Lower lobe of right lung (tissue), 2 donors: ENCODE measurements around the gene DRAP1. TPM values are rescaled to one million over a fixed set of nuclear protein-coding genes. Genes with fewer than 3 reads are reported as not detected.

ENCODE experiments used
- ATAC-seq, 2 donors: fragments of 200-7000 bp; cut with Tn5 transposase; one replicate each; pipeline ENCODE4 v1.9.1; 2020 to 2022; ENCODE audit warnings: mild to moderate bottlenecking in 2 of 2, moderate library complexity in 2 of 2
- DNase-seq: peaks from one replicate; pipeline ENCODE4 v3.0.0-alpha.2; 2020
- H3K27ac ChIP-seq: fragments of 200-600 bp; one replicate; pipeline ENCODE4 v1.8.0; 2022
- H3K27me3 ChIP-seq: fragments of 200-600 bp; one replicate; pipeline ENCODE4 v1.8.0; 2022; ENCODE audit warnings: low read depth
- H3K36me3 ChIP-seq: fragments of 200-600 bp; one replicate; pipeline ENCODE4 v1.8.0; 2022; ENCODE audit warnings: mild to moderate bottlenecking
- H3K4me1 ChIP-seq: fragments of 200-600 bp; one replicate; pipeline ENCODE4 v1.8.0; 2022
- H3K4me3 ChIP-seq: fragments of 200-600 bp; one replicate; pipeline ENCODE4 v1.8.0; 2022; ENCODE audit warnings: mild to moderate bottlenecking
- H3K9me3 ChIP-seq: fragments of 200-600 bp; one replicate; pipeline ENCODE4 v1.8.0; 2022
- intact Hi-C: fragments of 100-400 bp; cut with DNase I; formaldehyde crosslinking; loops from one replicate; pipeline ENCODE4 v1.11.0; 2022
- long read RNA-seq: library from polyadenylated mRNA; unstranded; transcript quantifications from one replicate; pipeline ENCODE4 v2.0.0, GENCODE V29; 2021
- total RNA-seq: library from RNA; stranded (reverse); fragmentation: NEBNext Ultra II Directional; extraction: Animal tissue kit (Norgen Biotek cat#: 25700); gene quantifications from one replicate; pipeline ENCODE4 v1.2.1, GENCODE V29; 2021
- TF ChIP-seq, protein P1 (sequence below): fragments of 200-600 bp; IDR thresholded peaks from one replicate; pipeline ENCODE4 v1.8.0; 2022; ENCODE audit warnings: antibody characterized with exemption, mild to moderate bottlenecking
- donor health status: DM: no; HTN: yes; CAD: no; lungs with severe emphysema.

DRAP1 gene, protein sequence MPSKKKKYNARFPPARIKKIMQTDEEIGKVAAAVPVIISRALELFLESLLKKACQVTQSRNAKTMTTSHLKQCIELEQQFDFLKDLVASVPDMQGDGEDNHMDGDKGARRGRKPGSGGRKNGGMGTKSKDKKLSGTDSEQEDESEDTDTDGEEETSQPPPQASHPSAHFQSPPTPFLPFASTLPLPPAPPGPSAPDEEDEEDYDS
- total RNA-seq: 63.3 TPM
- long read RNA-seq, transcript DRAP1-201 (7 exons, 989 nt): major isoform, 96 of 108 reads
- long read RNA-seq, partial matches to known transcripts: 3 of 108 reads
- long read RNA-seq, other reads (novel, unspliced or antisense): 3 of 108 reads

DNA sequence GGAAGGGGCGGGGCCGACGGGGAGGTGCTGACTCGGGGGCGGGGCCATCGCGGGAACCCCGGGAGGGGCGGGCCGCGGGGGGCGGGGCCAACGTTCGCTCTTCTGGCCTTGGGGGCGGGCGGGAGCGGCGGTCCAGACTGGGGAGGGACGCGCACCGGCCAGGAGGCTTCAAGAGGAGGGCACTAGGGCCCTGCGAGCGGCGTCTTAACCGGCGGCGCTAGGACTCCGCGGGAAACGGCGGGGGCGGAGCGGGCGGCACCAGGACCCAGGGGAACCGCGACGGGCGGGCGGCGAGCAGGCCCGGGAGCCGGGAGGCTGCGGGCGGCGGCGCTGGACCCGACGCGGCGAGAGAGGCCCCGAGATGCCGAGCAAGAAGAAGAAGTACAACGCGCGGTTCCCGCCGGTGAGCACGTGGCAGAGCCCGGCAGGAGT, at the start of gene DRAP1:
Gene DRAP1, plus strand, starts transcription at position 286 of the 432 bp plus-strand sequence. Its CDS starts 76 bp downstream, at position 362.
- Histone ChIP-seq H3K4me3 (peak within 1 kb of the TSS; percentile 99), H3K4me1 (peaks cover 51% of the 10 kb centered on the region), H3K9me3 (no peaks in the 10 kb centered on the region), H3K27me3 (no peaks in the 10 kb centered on the region), H3K27ac (peak within 1 kb of the TSS; percentile 97), H3K36me3 (peaks cover 28% of the 10 kb centered on the region)
- DNase-seq (peak; percentile 100), ATAC-seq (peak; percentile 94 to 96)
- intact Hi-C loops: no loop called here
- TF ChIP-seq, protein P1, sequence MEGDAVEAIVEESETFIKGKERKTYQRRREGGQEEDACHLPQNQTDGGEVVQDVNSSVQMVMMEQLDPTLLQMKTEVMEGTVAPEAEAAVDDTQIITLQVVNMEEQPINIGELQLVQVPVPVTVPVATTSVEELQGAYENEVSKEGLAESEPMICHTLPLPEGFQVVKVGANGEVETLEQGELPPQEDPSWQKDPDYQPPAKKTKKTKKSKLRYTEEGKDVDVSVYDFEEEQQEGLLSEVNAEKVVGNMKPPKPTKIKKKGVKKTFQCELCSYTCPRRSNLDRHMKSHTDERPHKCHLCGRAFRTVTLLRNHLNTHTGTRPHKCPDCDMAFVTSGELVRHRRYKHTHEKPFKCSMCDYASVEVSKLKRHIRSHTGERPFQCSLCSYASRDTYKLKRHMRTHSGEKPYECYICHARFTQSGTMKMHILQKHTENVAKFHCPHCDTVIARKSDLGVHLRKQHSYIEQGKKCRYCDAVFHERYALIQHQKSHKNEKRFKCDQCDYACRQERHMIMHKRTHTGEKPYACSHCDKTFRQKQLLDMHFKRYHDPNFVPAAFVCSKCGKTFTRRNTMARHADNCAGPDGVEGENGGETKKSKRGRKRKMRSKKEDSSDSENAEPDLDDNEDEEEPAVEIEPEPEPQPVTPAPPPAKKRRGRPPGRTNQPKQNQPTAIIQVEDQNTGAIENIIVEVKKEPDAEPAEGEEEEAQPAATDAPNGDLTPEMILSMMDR: peak; percentile 11

DNA sequence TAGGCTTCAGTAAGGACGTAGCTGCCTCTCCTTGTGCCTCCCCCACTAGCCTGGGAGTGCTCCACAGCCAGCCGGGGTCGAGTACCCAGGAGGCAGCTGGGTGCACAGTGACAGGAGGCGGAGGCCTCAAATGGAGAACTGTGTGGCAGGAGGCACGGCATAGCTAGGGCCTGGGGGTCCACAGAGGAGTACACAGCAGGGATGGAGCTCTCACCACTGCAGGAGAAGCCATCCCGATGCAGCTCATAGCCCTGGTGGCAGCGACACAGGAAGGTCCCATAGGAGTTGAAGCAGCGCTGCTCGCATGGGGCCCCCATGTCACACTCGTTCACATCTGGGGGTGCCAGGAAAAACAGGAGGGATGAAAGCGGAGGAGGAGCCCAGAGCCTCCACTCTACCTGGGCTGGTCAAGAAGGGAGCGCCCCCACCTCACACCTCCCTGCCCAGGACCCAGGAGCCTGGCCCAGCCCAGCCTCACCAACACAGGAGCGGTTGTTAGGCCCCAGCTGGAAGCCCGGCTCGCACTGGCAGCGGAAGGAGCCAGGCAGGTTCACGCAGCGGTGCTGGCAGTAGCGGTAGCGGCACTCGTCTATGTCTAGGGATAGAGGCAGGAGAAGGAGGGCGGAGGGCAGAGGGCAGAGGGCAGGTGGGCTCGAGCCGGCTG, 49.5 kb upstream of the DRAP1 start:
- intact Hi-C loops: no loop called here
- no peak for ATAC-seq
- H3K36me3 ChIP-seq: peaks cover 46% of the 10 kb centered on the region
- TF ChIP-seq, protein P1: no peak
- H3K27me3 ChIP-seq: no peaks in the 10 kb centered on the region
- no peaks in the 10 kb centered on the region for H3K9me3 ChIP-seq
- H3K4me3 ChIP-seq: no peak overlapping the region
- peaks cover 26% of the 10 kb centered on the region for H3K4me1 ChIP-seq
- no peak overlapping the region for H3K27ac ChIP-seq
- DNase-seq: peak; percentile 45

DNA sequence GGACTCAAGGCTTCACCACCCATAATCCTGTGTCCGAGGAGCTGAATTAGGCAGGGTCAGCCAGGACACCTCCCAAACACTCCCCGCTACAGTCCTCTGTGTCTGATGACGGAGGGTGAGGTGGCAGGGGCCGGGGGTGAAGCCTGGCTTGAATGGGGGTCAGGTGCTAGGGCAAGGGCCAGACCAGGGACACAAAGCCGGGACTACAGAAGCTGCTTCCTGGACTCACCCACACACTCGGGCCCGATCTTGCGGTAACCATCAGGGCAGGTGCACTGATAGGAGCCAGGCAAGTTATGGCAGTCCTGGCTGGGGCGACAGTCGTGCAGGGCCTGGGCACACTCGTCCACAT, 48.9 kb upstream of the DRAP1 start:
- TF ChIP-seq, protein P1: no peak
- Histone ChIP-seq H3K36me3 (peaks cover 41% of the 10 kb centered on the region), H3K4me3 (no peak overlapping the region), H3K27ac (no peak overlapping the region), H3K9me3 (no peaks in the 10 kb centered on the region), H3K4me1 (peaks cover 26% of the 10 kb centered on the region), H3K27me3 (no peaks in the 10 kb centered on the region)
- no peak for ATAC-seq
- intact Hi-C loops: no loop called here
- DNase-seq: peak; percentile 48

DNA sequence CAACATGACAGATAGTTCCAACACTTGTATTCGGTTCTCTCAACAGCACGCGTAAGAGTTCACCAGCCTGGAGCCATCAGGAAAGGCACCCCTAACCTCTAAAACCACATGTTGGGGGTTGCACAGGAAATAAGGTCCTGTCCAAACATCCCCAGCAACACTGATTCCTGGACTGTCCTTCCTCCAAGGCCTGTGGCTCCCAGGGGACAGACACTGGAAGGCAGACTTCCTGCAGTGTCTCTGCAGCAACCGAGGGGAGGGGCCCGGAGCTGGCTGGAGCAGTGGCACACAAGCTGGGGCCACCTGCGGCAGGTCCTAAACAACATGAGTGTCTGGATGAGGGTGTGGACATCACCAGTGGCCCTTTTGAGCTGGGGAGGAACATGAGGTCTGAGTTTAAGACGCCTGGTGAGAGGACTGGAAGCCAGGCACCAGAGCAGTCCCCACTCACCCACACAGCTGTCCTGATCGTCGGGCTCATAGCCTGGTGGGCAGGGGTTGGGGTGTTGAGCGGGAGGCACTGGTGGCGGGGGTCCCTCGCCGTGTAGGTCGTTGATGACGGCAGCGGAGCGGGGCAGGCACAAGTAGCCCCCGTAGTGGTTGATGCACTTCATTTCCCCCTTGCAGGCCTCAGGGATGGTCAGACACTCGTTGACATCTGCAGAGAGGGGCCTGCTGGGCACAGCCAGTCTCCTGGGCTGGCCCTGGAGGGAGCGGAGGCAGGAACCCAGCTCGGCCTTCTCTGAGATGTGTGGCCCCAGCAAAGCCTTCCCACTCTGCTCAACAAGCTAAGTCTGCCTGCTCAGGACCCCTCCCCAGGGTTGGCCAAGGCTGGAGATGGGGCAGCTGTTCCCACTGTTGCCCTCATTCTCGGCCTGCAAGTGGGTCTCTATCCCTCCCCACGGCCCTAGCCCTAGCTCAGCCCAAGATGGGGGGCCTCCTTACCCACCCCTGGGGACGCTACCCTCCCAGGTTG, 48.2 kb upstream of the DRAP1 start:
- intact Hi-C loops: no loop called here
- Histone ChIP-seq H3K4me1 (peaks cover 26% of the 10 kb centered on the region), H3K36me3 (peaks cover 34% of the 10 kb centered on the region), H3K9me3 (no peaks in the 10 kb centered on the region), H3K4me3 (peak overlapping the region; percentile 62), H3K27me3 (no peaks in the 10 kb centered on the region), H3K27ac (peak overlapping the region; percentile 87)
- TF ChIP-seq, protein P1: no peak
- DNase-seq: peak; percentile 53
- ATAC-seq: no peak
